Astrocyte of the spinal cord (primary cell): ENCODE data around the gene AKAP9.
"Not testable (repeated sequence)": the region's sequence is repeated elsewhere in the genome, so short reads cannot be mapped to it uniquely, and the experiment has no call there.

Source experiments
- DNase-seq: peaks from one replicate; pipeline ENCODE4 v3.0.0; 2011; ENCODE audit warnings: low read depth, low spot score
- H3K4me3 ChIP-seq: 2 replicates; pipeline ENCODE4 v1.5.1; 2011; ENCODE audit warnings: low read depth, mild to moderate bottlenecking, low read length, moderate library complexity
- in situ Hi-C: cut with HindIII; loops from 2 replicates; pipeline ENCODE4 v1.10.0; 2017; ENCODE audit warnings: low sequenced_read_pairs
- TF ChIP-seq, protein P1 (sequence below): IDR thresholded peaks from 2 replicates; pipeline ENCODE4 v1.5.1; 2012; ENCODE audit warnings: low read depth, mild to moderate bottlenecking, low read length, inconsistent platforms

The AKAP9 gene

GRCh38 chr7:91918356-91918755, 22.3 kb upstream of the AKAP9 start:
- TF ChIP-seq, protein P1, sequence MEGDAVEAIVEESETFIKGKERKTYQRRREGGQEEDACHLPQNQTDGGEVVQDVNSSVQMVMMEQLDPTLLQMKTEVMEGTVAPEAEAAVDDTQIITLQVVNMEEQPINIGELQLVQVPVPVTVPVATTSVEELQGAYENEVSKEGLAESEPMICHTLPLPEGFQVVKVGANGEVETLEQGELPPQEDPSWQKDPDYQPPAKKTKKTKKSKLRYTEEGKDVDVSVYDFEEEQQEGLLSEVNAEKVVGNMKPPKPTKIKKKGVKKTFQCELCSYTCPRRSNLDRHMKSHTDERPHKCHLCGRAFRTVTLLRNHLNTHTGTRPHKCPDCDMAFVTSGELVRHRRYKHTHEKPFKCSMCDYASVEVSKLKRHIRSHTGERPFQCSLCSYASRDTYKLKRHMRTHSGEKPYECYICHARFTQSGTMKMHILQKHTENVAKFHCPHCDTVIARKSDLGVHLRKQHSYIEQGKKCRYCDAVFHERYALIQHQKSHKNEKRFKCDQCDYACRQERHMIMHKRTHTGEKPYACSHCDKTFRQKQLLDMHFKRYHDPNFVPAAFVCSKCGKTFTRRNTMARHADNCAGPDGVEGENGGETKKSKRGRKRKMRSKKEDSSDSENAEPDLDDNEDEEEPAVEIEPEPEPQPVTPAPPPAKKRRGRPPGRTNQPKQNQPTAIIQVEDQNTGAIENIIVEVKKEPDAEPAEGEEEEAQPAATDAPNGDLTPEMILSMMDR: no peak
- in situ Hi-C loops: no loop called here
- no peak for DNase-seq
- H3K4me3 ChIP-seq: no peak overlapping the region

GRCh38 chr7:91922857-91923256, 17.8 kb upstream of the AKAP9 start:
- TF ChIP-seq, protein P1: no peak
- in situ Hi-C loops: no loop called here
- DNase-seq: no peak
- no peak overlapping the region for H3K4me3 ChIP-seq

- no peak for DNase-seq
- TF ChIP-seq, protein P1: no peak
- in situ Hi-C loops: no loop called here
- no peak overlapping the region for H3K4me3 ChIP-seq
These were observed 12.8 kb upstream of the AKAP9 start for GRCh38 chr7:91927912-91928311.

DNA sequence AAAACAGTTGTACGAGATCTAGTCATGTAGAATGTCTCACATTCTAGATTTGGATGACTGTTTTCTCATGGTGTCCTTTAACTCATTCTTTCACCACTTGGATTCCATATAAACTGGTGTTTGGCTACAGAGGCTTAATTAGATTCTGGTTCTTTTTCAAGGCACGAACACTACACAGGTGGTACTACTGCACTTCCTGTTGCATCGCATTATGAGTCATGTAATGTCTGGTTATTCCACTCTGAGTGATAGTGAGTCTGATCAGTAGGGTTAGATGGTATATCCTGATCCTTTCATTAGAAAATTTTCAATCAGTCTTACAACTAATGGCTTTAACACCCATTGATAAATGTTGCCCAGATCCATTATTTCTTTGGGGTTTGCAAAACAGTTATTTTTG, 11.2 kb upstream of the AKAP9 start:
- in situ Hi-C loops: no loop called here
- no peak for DNase-seq

GRCh38 chr7:91940171-91940570, 491 bp upstream of the AKAP9 start:
- TF ChIP-seq, protein P1: no peak
- H3K4me3 ChIP-seq: peak overlapping the region; percentile 97
- DNase-seq: peak; percentile 26
- in situ Hi-C loops: no loop called here

More for the DNA sequence above, 11.2 kb upstream of the AKAP9 start:
- TF ChIP-seq, protein P1: no peak
- H3K4me3 ChIP-seq: no peak overlapping the region

DNA sequence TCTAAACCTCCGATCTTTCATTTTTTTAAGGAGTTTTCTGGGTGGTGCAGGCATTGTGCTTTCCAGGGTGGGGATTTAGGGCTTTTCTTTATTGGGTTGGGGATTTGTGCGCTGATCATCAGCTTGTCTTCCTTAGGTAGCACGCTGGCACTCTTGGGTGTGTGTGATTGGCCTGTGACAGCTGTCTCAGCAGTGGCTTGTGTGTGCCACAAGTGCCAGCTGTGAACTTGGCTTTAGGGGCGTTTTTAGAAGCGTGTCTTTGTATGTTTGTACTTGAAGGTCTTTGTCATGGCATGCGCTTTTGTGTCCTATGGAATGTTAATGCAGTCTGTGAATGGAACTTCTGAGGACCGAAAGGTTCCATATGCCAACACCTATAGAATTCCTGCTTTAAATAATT, 788 bp downstream of the AKAP9 start:
- TF ChIP-seq, protein P1: no peak
- peak; percentile 39 for DNase-seq
- in situ Hi-C loops: no loop called here

GRCh38 chr7:91942312-91942711, 1.6 kb downstream of the AKAP9 start:
- H3K4me3 ChIP-seq: peak overlapping the region; percentile 97
- TF ChIP-seq, protein P1: no peak
- DNase-seq: no peak
- in situ Hi-C loops: no loop called here

More for the DNA sequence above, 788 bp downstream of the AKAP9 start:
- H3K4me3 ChIP-seq: peak overlapping the region; percentile 97

GRCh38 chr7:91944970-91945369, 4.3 kb downstream of the AKAP9 start:
- H3K4me3 ChIP-seq, in situ Hi-C loops, DNase-seq: not testable (repeated sequence)
